ENCODE results near the gene LCN12.

The LCN12 gene

DNA sequence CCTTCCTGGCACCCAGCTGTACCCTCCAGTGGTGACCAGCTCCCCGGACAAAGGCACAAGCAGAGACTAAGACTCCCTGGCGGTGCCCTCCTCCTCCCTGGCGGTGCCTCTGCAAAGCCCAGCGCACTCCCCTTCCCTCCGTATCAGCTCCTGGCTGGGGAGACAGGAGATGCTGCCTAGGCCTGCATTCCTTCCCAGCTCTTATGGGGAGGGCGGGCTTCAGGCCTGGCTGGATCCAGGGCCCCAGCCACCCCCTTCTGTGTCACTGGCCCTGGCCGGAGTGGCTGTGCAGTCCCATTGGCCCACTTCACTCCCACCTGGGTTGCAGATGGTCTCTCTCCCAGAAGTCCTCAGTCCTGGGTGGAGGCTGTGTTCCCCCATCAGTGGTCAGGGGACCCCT is 6.4 kb downstream of the LCN12 start:
- TF ChIP-seq, protein P1, sequence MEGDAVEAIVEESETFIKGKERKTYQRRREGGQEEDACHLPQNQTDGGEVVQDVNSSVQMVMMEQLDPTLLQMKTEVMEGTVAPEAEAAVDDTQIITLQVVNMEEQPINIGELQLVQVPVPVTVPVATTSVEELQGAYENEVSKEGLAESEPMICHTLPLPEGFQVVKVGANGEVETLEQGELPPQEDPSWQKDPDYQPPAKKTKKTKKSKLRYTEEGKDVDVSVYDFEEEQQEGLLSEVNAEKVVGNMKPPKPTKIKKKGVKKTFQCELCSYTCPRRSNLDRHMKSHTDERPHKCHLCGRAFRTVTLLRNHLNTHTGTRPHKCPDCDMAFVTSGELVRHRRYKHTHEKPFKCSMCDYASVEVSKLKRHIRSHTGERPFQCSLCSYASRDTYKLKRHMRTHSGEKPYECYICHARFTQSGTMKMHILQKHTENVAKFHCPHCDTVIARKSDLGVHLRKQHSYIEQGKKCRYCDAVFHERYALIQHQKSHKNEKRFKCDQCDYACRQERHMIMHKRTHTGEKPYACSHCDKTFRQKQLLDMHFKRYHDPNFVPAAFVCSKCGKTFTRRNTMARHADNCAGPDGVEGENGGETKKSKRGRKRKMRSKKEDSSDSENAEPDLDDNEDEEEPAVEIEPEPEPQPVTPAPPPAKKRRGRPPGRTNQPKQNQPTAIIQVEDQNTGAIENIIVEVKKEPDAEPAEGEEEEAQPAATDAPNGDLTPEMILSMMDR (IDR thresholded peaks at IDR 0.05; ENCODE audit: low read depth, low read length) = no peak
- TF ChIP-seq MYC (IDR thresholded peaks at IDR 0.05; ENCODE audit: low read depth, low read length) (no peak), POLR2A (IDR thresholded peaks at IDR 0.05; ENCODE audit: extremely low read depth, insufficient read length) (no peak)
- TF ChIP-seq, protein P2, sequence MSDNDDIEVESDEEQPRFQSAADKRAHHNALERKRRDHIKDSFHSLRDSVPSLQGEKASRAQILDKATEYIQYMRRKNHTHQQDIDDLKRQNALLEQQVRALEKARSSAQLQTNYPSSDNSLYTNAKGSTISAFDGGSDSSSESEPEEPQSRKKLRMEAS (IDR thresholded peaks at IDR 0.05; ENCODE audit: low read depth, low read length) = no peak
- no peak overlapping the region for H3K4me3 ChIP-seq (ENCODE audit: low read depth, low read length)
- no peak for DNase-seq (ENCODE audit: low read depth)

DNA sequence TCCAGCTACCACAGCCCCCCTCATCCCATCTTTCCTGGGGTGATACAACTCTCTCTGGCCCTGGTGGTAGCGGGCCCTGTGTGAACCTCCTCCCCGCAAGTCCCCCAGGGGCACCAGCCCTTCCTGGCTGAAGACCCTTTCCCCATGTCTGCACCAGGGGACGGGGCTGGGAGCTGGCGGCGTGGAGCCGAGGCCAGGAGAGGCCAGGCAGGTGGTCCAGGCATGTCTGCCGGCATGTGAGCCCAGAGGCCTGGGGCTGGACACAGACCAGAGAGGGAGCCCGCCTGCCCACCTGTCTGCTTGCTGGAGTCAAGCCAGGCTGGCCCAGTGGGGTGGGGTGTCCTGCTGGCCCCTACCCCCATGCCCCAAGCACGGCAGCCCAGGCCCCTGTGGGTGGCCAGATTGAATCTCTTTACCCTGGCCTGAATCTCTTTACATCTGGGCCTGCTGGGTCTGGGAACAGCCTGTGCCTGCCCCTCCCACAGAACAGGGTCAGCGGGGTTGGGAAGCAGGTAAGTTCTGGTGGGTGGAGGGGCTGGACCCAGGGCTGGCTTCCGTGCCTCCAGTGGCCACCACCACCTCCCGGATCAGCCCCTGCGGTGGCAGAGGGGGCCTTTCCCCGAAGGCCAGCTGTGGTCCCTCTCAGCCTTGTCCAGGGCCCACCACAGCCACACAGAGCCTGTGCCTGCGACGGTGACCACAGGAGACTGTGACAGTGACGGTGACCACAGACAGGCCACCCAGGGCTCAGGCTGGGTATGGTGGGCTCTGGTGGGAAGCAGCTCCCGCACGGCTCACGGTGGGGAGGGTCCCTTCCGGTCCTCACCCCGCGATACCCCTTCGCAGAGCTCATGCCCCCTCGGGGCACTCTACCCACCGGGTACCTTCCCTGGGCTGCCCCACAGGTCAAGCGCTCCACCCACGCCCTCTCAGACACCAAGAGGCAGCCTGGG is 7.1 kb downstream of the LCN12 start:
- TF ChIP-seq, protein P2 (IDR thresholded peaks at IDR 0.05; ENCODE audit: low read depth, low read length) = no peak
- TF ChIP-seq MYC (IDR thresholded peaks at IDR 0.05; ENCODE audit: low read depth, low read length) = no peak
- TF ChIP-seq, protein P1 (IDR thresholded peaks at IDR 0.05; ENCODE audit: low read depth, low read length) = no peak
- TF ChIP-seq POLR2A (IDR thresholded peaks at IDR 0.05; ENCODE audit: extremely low read depth, insufficient read length) = no peak
- DNase-seq (ENCODE audit: low read depth) = no peak
- no peak overlapping the region for H3K4me3 ChIP-seq (ENCODE audit: low read depth, low read length)

DNA sequence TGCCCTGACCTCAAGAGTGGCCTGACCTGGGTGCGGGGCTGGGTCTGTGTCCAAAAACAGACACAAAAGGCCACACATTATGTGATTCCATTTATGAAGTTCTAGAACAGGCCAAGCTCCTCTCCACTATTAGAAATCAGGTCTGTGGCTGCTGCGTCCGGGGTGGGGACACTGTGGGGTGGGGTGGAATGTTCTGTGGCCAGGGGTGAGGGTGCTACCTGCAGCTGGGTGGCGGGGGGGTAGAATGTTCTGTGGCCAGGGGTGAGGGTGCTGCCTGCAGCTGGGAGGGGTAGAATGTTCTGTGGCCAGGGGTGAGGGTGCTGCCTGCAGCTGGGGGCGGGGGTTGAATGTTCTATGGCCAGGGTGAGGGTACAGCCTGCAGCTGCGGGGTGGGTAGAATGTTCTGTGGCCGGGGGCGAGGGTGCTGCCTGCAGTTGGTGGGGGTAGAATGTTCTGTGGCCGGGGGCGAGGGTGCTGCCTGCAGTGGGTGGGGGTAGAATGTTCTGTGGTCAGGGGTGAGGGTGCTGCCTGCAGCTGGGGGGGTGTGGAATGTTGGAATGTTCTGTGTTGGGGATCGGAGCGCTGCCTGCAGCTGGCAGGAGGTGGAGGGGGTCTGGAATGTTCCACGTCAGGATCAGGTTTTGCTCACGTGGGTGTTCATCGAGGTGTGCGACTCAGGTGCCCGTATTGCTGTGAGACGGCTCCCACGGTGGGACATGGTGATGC is 8.3 kb downstream of the LCN12 start:
- H3K4me3 ChIP-seq (ENCODE audit: low read depth, low read length) = no peak overlapping the region
- no peak for DNase-seq (ENCODE audit: low read depth)
- no peak for TF ChIP-seq MYC (IDR thresholded peaks at IDR 0.05; ENCODE audit: low read depth, low read length)
- TF ChIP-seq, protein P1 (IDR thresholded peaks at IDR 0.05; ENCODE audit: low read depth, low read length) = no peak
- TF ChIP-seq POLR2A (IDR thresholded peaks at IDR 0.05; ENCODE audit: extremely low read depth, insufficient read length) = no peak
- TF ChIP-seq, protein P2 (IDR thresholded peaks at IDR 0.05; ENCODE audit: low read depth, low read length) = no peak

DNA sequence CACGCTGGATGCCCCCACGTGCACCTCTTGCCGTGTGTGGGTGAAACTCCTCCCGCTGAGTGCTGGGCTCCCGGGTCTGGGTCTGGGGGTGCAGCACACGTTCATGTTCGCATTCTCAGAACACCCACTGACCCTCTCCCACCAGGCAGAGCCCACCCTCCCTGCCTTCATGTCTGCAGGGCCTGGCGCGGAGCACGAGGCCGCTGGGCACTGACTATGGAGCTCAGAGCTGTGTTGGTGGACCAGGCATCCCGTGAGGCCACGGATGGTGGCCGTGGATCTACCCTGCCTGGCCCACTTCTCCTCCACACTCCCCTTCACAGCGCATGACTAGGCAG is 8.8 kb downstream of the LCN12 start:
- H3K4me3 ChIP-seq (ENCODE audit: low read depth, low read length) = no peak overlapping the region
- no peak for DNase-seq (ENCODE audit: low read depth)
- TF ChIP-seq, protein P1 (IDR thresholded peaks at IDR 0.05; ENCODE audit: low read depth, low read length) = no peak
- TF ChIP-seq, protein P2 (IDR thresholded peaks at IDR 0.05; ENCODE audit: low read depth, low read length) = no peak
- TF ChIP-seq MYC (IDR thresholded peaks at IDR 0.05; ENCODE audit: low read depth, low read length) (no peak), POLR2A (IDR thresholded peaks at IDR 0.05; ENCODE audit: extremely low read depth, insufficient read length) (no peak)

DNA sequence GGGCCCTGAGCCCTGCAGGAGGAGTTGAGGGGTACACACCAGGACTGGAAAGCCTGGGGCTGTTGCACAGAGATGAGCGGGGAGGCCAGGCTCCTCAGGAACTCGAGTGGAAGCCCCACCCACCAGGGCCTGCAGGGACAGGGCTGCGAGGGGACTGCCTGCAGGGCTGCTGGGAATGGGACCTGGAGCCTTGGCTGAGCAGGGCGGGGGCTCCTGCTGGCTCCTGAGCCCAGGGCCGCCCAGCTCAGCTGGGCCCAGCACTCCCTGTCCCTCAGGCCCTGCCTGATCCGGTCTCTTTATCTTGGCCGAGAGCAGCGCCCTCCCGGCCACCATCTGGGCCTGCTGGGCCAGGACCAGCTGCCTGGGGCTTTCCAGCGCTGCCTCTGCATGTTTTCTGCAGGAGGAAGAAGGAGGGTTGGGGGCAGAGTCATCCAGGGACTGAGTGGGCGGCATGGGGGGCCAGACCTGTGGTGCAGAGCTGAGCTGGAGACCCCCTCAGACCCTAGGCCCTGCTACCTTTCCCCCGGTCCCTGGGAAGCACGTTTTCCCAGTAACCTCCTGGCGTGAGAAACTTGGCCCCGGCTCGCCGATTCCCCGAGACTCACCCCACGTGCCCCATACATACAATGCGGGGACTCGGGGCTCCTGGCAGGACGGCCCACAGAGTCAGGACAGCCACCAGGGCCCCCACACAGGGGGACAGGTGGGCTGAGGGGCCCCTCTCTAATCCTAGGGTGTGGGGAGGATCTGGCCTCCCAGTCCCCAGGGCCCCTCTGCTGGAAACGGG is 9.4 kb downstream of the LCN12 start:
- TF ChIP-seq, protein P1 (IDR thresholded peaks at IDR 0.05; ENCODE audit: low read depth, low read length) = no peak
- TF ChIP-seq, protein P2 (IDR thresholded peaks at IDR 0.05; ENCODE audit: low read depth, low read length) = no peak
- TF ChIP-seq MYC (IDR thresholded peaks at IDR 0.05; ENCODE audit: low read depth, low read length) (no peak), POLR2A (IDR thresholded peaks at IDR 0.05; ENCODE audit: extremely low read depth, insufficient read length) (no peak)
- DNase-seq (ENCODE audit: low read depth) = no peak
- no peak overlapping the region for H3K4me3 ChIP-seq (ENCODE audit: low read depth, low read length)

Data from NB4 (cell line).